CD4-positive, alpha-beta T cell treated with Interferon alpha-2 for 1 hour (primary cell): ENCODE results near the gene RABL2A.
"Not testable (repeated sequence)": the region's sequence is repeated elsewhere in the genome, so short reads cannot be mapped to it uniquely, and the experiment has no call there.

Experiments used
- DNase-seq, 2 donors: peaks; one replicate each; pipeline ENCODE4 v3.0.0-alpha.2; 2020 to 2022

RABL2A gene

DNA sequence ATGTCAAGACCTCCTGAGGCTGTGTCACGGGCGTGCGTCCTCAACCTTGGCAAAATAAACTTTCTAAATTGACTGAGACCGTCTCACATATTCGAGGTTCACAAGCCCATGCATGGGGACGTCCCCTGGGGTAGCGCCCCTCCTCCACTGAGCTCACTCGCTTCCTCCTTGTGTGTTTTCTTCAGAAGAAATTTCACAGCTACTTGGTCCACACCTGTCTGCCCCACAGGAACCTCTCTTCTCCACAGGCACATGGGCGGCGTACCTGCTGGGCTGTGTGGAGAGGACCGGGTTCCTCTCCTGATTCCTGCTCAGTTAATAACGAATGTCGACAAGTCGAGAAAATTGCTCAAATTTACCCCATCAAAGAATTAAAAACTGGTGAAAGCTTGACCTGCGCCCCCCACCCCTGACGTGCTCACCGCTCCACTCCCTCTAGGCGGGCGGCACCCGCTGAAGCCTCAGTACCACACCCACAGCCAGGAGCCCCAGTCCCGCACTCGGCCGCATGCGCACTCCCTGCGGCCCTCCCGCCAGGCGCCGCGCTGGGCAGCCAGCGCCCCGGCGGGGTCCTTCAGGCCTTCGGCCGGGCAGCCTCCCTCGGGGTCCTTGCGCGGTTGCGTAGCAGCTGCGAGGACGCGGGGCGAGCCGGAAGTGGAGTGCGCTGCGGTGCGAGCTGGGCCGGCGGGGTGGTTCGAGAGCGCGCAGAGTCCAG is at the start of gene RABL2A:
Gene RABL2A (plus strand): TSS at position 651 of the 715 bp plus-strand sequence. CDS start 1,341 bp downstream, outside the sequence.
- peak; percentile 85 to 92 for DNase-seq

- DNase-seq: not testable (repeated sequence)
Measured at GRCh38 chr2:113578508-113578907, 48.6 kb upstream of the RABL2A start.

- DNase-seq: not testable (repeated sequence)
Measured at GRCh38 chr2:113582473-113582872, 44.6 kb upstream of the RABL2A start.

DNA sequence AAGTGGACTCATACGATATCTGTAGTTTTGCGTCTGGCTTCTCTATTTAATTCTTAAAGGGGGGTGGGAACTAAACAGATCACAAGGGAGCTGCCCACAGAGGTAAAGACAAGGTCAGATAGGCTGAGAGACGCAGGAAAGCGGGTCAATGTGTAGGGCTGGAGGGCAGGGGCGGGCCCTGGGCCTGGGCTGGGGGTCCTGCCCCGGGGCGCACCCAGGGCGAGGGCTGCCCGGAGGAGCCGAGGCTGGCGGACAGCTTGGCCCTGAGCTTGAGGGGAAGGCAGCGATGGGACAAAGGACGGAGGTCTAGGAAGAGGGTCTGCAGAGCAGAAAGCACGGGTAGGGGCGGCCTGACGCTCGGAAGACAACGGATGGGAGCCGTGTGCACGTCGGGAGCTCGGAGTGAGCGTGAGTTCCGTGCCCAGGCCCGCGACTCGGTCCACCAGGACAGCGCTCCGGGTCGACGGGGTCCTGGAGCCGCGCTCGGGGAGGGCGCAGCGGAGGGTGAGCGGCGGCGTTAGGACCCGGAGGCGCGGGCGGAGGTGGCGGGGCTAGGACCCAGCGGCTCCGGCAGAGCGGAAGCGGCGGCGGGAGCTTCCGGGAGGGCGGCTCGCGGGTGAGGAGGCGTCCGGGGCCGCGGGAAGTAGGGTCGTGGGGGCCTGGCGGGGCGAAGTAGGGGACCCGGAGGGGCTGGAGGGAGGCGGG is 43.4 kb upstream of the RABL2A start:
- peak; percentile 69 to 83 for DNase-seq

DNA sequence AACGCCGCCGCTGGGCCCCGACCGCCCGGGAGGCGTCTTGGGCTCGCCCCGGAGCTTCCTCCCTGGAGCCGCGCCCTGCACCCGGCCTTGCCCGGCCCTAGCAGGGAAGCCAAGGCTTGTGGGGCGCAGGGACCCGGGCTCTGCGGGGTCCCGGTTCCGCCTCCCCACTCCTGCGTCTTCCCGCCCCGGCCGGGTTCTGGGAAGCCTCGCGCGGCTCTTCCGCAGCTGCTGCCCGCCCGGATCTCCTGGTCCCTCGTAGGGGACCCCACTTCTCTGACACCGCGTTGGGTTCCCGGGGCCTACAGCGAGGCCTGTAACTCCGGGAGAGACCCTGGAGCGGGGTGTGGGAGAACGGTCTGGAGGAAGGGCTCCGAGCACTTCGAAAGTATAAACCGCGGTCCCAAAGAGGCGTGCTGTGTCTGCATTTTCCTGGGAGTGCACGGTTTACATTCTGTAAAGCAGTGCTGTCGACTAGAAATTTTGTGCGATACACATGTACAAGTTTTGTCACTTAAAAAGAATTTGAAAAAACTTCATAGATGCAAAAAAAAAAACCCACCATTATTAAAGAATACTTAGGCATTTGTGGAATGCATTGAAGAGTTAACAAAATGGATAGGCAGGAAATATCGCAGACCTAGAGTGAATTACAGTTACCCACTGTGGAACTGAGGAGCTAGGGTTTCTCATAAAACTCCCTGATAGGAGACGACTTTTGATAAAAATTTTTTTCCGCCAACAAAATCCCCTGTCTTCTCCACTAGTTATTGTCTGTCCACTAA is 42.6 kb upstream of the RABL2A start:
- DNase-seq: peak in 1 of 2 donors; percentile 19

DNA sequence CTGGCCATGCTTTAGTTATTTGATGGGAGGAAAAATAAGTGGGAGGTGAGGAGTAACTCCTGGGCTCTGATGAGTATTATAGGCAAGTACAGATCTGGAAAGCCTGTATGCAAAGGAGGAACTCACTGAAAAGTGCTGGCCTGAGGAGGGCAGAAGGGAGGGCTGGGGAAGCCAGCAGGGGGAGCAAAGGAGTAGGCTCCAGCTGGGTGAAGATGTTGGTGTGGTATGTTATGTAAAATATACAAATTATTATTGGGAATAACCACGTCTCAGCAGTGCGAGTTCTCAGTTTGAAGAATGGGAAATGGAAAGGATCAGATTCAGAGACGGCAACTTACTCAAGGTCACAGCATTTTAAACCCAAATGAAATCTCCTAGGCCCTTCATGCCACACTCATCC is 39.9 kb upstream of the RABL2A start:
- DNase-seq: peak; percentile 64 to 71

- not testable (repeated sequence) for DNase-seq
Measured at GRCh38 chr2:113589591-113589990, 37.5 kb upstream of the RABL2A start.

DNA sequence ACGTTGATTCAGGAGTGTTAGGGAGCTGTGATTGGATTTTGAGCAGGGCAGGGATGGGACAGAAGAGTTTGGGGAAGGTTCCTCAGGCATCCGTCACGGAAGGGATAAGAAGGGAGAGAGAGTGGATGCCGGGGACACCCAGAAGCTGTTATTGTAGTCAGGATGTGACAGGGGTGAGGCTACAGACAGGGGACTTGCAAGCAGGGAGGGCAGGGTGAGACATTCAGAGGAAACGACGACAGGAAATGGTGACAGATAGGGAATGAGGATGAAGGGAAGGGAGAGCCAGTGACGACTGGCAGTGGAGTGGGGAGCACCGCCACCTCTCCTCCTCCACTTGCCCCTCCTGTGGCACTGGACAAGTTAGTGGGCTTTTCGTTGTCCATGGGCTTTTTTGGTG is 35.1 kb upstream of the RABL2A start:
- DNase-seq: peak; percentile 15 to 24

DNA sequence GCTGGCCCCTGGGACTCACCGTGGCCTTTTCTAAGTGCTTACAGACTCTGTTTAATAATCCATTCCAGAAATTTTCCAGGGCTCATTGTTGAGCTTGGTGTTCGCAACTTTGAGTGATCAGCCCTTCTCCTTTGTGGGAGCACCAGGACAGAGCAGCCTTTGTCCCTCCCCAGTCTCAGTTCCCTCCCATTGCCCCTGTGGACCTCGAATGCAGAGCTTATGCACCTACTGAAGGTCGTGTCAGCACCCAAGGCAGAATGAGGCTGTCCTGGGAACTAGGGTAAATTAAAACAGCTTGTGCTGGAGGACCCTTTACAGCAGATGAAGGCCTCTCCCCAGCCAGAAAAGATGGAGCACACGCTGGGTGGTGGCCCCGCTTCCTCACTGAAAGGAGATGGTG is 33.8 kb upstream of the RABL2A start:
- not testable (repeated sequence) for DNase-seq

DNA sequence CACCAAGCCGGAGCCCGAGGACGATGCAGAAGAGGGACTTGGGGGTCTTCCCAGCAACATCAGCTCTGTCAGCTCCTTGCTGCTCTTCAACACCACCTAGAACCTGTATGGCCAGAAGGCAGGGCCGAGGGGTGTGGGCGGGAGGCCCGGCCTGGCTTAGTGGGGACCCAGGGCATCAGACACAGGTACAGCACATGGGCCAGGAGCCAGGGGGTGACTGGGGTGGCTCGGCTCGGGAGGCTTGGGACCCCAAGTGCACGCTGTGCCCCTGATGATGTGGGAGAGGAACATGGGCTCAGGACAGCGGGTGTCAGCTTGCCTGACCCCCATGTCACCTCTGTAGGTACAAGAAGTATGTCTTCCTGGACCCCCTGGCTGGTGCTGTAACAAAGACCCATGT is 31.3 kb upstream of the RABL2A start:
- DNase-seq: not testable (repeated sequence)

DNA sequence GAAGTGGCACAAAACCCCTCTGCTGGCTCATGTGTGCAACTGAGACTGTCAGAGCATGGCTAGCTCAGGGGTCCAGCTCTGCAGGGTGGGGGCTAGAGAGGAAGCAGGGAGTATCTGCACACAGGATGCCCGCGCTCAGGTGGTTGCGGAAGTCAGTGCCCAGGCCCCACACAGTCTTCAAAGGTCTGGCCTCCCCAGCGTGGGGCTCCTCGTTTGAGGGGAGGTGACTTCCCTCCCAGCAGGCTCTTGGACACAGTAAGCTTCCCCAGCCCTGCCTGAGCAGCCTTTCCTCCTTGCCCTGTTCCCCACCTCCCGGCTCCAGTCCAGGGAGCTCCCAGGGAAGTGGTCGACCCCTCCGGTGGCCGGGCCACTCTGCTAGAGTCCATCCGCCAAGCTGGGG is 29.9 kb upstream of the RABL2A start:
- not testable (repeated sequence) for DNase-seq

DNA sequence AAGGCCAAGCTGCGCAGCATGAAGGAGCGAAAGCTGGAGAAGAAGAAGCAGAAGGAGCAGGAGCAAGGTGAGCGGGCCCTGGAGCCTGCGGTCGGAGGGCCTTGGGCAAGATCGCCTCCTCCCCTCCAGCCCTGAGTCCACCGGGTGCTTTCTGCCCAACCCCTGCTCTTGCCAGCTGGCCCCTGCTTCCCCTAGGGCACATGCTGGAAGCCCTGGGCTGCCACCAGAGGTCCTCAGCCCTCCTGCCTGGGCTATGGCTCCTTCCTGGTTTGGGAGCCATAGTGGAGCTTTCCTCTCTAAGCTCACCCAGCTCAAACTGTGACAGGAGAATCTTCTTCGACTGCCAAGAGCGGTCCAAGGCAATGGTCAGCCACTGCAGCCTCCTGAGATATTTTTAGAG is 29.5 kb upstream of the RABL2A start:
- not testable (repeated sequence) for DNase-seq

GRCh38 chr2:113598180-113598579 is 28.9 kb upstream of the RABL2A start:
- DNase-seq: not testable (repeated sequence)

- not testable (repeated sequence) for DNase-seq
Measured at GRCh38 chr2:113598738-113599137, 28.3 kb upstream of the RABL2A start.

GRCh38 chr2:113599208-113599607 is 27.9 kb upstream of the RABL2A start:
- not testable (repeated sequence) for DNase-seq

GRCh38 chr2:113602040-113602769 is 24.9 kb upstream of the RABL2A start:
- peak; percentile 54 to 59 for DNase-seq

- DNase-seq: no peak
Measured at GRCh38 chr2:113602869-113603466, 24.1 kb upstream of the RABL2A start.

GRCh38 chr2:113603467-113604084 is 23.5 kb upstream of the RABL2A start:
- DNase-seq: peak; percentile 92 to 93

- peak; percentile 97 for DNase-seq
Measured at GRCh38 chr2:113604085-113604477, 23.0 kb upstream of the RABL2A start.

DNA sequence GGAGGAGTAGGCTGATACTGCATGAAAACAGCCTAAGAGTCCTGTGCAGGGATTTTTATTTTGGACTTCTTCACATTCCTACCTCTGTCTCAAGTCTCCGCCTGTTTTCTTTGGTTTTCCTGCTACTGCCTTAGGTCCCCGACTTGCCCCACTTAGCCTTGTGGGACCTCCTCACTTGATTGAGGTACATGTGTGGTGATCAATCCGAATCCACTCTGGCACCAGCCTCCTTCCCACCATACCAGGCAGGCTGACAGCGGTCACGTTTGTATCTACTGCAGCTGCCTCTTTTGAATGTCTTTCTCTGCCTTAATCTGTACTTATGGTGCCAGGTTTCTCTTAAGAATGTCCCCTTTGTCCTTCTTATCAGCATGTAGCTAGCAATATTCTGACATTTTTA is 22.4 kb upstream of the RABL2A start:
- DNase-seq: not testable (repeated sequence)

DNA sequence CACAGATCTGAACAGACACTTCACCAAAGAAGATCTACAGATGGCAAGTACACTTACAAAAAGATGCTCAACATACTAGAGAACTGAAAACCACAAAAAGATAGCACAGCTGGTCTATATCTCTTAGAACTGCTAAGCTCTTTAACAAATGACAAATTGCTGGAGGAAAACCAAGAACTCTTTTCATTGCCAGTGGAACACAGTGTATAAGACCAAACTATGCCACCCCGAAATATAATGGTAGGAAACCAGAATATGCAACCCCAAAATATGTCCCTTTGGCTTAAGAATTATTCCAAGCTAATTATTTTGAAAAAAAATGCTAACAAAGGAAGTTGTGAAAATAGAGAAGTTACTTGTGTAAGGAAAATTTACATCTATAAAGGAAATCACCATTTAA is 21.0 kb upstream of the RABL2A start:
- DNase-seq: not testable (repeated sequence)

- not testable (repeated sequence) for DNase-seq
Measured at GRCh38 chr2:113609822-113610221, 17.2 kb upstream of the RABL2A start.
